Ishikawa (cell line): ENCODE measurements around the gene HSPB2.

Experiments
- CEBPB ChIP-seq: IDR thresholded peaks from 2 replicates; pipeline ENCODE4 v1.6.1; 2012
- CREB1 ChIP-seq: IDR thresholded peaks from 2 replicates; pipeline ENCODE4 v1.6.1; 2012; ENCODE audit warnings: low read depth
- EGR1 ChIP-seq: IDR thresholded peaks from 2 replicates; pipeline ENCODE4 v1.6.1; 2012
- EP300 ChIP-seq: IDR thresholded peaks from 2 replicates; pipeline ENCODE4 v1.6.1; 2012; ENCODE audit warnings: borderline replicate concordance
- FOXM1 ChIP-seq: IDR thresholded peaks from 2 replicates; pipeline ENCODE4 v1.6.1; 2012; ENCODE audit warnings: low read depth, borderline replicate concordance
- MAX ChIP-seq: IDR thresholded peaks from 2 replicates; pipeline ENCODE4 v1.6.1; 2012
- NFIC ChIP-seq: IDR thresholded peaks from 2 replicates; pipeline ENCODE4 v1.6.1; 2012
- RAD21 ChIP-seq: IDR thresholded peaks from 2 replicates; pipeline ENCODE4 v1.6.1; 2012; ENCODE audit warnings: low read depth
- REST ChIP-seq: IDR thresholded peaks from 2 replicates; pipeline ENCODE4 v1.6.1; 2012; ENCODE audit warnings: low read depth, mild to moderate bottlenecking
- TAF1 ChIP-seq: IDR thresholded peaks from 2 replicates; pipeline ENCODE4 v1.6.1; 2012; ENCODE audit warnings: low read depth, mild to moderate bottlenecking
- TCF12 ChIP-seq: IDR thresholded peaks from 2 replicates; pipeline ENCODE4 v1.6.1; 2012; ENCODE audit warnings: low read depth
- TEAD4 ChIP-seq: IDR thresholded peaks from 2 replicates; pipeline ENCODE4 v1.6.1; 2012
- USF1 ChIP-seq: IDR thresholded peaks from 2 replicates; pipeline ENCODE4 v1.6.1; 2012
- YY1 ChIP-seq: IDR thresholded peaks from 2 replicates; pipeline ENCODE4 v1.6.1; 2012; ENCODE audit warnings: low read depth
- ZBTB7A ChIP-seq: IDR thresholded peaks from 2 replicates; pipeline ENCODE4 v1.6.1; 2012; ENCODE audit warnings: low read depth

Gene HSPB2

GRCh38 chr11:111912535-111912934 is at the start of gene HSPB2:
TSS of gene HSPB2 (plus strand) at chr11:111912734. CDS start at chr11:111912830, 96 bp downstream.
- no peak for TF ChIP-seq CREB1
- TF ChIP-seq YY1: no peak
- no peak for TF ChIP-seq USF1
- TF ChIP-seq ZBTB7A: no peak
- no peak for TF ChIP-seq MAX
- TF ChIP-seq TCF12: no peak
- no peak for TF ChIP-seq EP300

GRCh38 chr11:111870113-111870512 is 42.4 kb upstream of the HSPB2 start:
- TF ChIP-seq ZBTB7A (no peak), REST (no peak), CEBPB (no peak)

- TF ChIP-seq TEAD4: no peak
- no peak for TF ChIP-seq FOXM1
- TF ChIP-seq MAX: no peak
- no peak for TF ChIP-seq REST
- TF ChIP-seq CREB1: no peak
- TF ChIP-seq CEBPB: no peak
- no peak for TF ChIP-seq RAD21
- no peak for TF ChIP-seq YY1
Observed at GRCh38 chr11:111870522-111870885, 42.0 kb upstream of the HSPB2 start.

GRCh38 chr11:111870886-111871692 is 41.4 kb upstream of the HSPB2 start, which contains the start of gene ALG9:
TSS of gene ALG9 (minus strand) at chr11:111871581. CDS start at chr11:111871482, 99 bp downstream.
- TF ChIP-seq NFIC: no peak
- no peak for TF ChIP-seq TCF12
- TF ChIP-seq TAF1: peak; percentile 30; the same call in 1 of the 2 replicates
- TF ChIP-seq ZBTB7A: peak; percentile 66; the same call in 1 of the 2 replicates
- TF ChIP-seq CEBPB: no peak
- TF ChIP-seq YY1: peak; percentile 81

GRCh38 chr11:111871693-111872161 is 40.8 kb upstream of the HSPB2 start:
- TF ChIP-seq MAX (no peak), YY1 (no peak), ZBTB7A (no peak), CEBPB (no peak), NFIC (no peak), FOXM1 (no peak), RAD21 (no peak), REST (no peak), USF1 (no peak), CREB1 (no peak), TCF12 (no peak), EP300 (no peak), TAF1 (no peak), EGR1 (no peak), TEAD4 (no peak)
